Measurements from ENCODE around the gene SLC25A10.

GRCh38 chr17:81685108-81685507, 27.0 kb upstream of the SLC25A10 start:
- TF ChIP-seq CTCF (IDR thresholded peaks at IDR 0.05) (no peak), POLR2A (IDR thresholded peaks at IDR 0.05) (no peak)
